IMR-90 (cell line): ENCODE measurements around the gene MYO1D. TPM values are rescaled to one million over a fixed set of nuclear protein-coding genes. Genes with fewer than 3 reads are reported as not detected.

ENCODE experiments used
- ATAC-seq: fragments of 200-7000 bp; cut with Tn5 transposase; 2 replicates; pipeline ENCODE4 v1.9.1; 2020; ENCODE audit warnings: low read depth, mild to moderate bottlenecking, moderate library complexity
- BruUV-seq: library from RNA; stranded (reverse); fragments of 400-500 nt; replicated peaks from 2 replicates; lab custom pipeline; 2021; lab: Mats Ljungman, UMichigan
- CTCF ChIA-PET: fragments of 300-600 bp; formaldehyde crosslinking; extraction: SDS; loops from one replicate; lab custom pipeline; 2021; ENCODE audit warnings: antibody characterized with exemption; lab: Yijun Ruan, JAX
- POLR2A ChIA-PET: fragments of 300-600 bp; sonication (Branson Sonifier 250); formaldehyde crosslinking; loops from one replicate; lab custom pipeline; 2022; ENCODE audit warnings: antibody characterized with exemption; ENCODE audit not compliant: unreplicated experiment; lab: Charles Lee
- DNase-seq: peaks from one replicate; pipeline ENCODE4 v3.0.0; 2013
- H2AFZ ChIP-seq: replicated peaks from 2 replicates; pipeline ENCODE3; 2013; ENCODE audit warnings: low read length, mild to moderate bottlenecking; ENCODE audit not compliant: poor library complexity
- H2AK5ac ChIP-seq: 2 replicates; pipeline ENCODE4 v1.6.1; 2013; ENCODE audit warnings: low read depth, low read length, inconsistent platforms
- H2AK9ac ChIP-seq: replicated peaks from 2 replicates; pipeline ENCODE3; 2013; ENCODE audit warnings: mild to moderate bottlenecking, low read depth, low read length, moderate library complexity; ENCODE audit not compliant: poor library complexity
- H2BK120ac ChIP-seq: 2 replicates; pipeline ENCODE4 v1.6.1; 2013; ENCODE audit warnings: low read depth, low read length, inconsistent platforms
- H2BK15ac ChIP-seq: 3 replicates; pipeline ENCODE4 v1.6.1; 2013; ENCODE audit warnings: low read depth, low read length, inconsistent platforms
- H2BK20ac ChIP-seq: 2 replicates; pipeline ENCODE4 v1.6.1; 2013; ENCODE audit warnings: low read depth, mild to moderate bottlenecking, inconsistent platforms, low read length, moderate library complexity
- H2BK5ac ChIP-seq: 2 replicates; pipeline ENCODE4 v1.6.1; 2013; ENCODE audit warnings: mild to moderate bottlenecking, low read depth, low read length, inconsistent platforms; ENCODE audit not compliant: poor library complexity, severe bottlenecking
- H3K14ac ChIP-seq: replicated peaks from 2 replicates; pipeline ENCODE4 v1.6.1; 2013; ENCODE audit warnings: low read depth, low read length, inconsistent platforms
- H3K18ac ChIP-seq: 2 replicates; pipeline ENCODE4 v1.6.1; 2013; ENCODE audit warnings: low read depth, low read length, control low read depth
- H3K23ac ChIP-seq: 2 replicates; pipeline ENCODE4 v1.6.1; 2013; ENCODE audit warnings: low read depth, low read length, inconsistent platforms
- H3K27ac ChIP-seq: 2 replicates; pipeline ENCODE4 v1.5.1; 2013; ENCODE audit warnings: mild to moderate bottlenecking, control low read depth, low read length; ENCODE audit not compliant: insufficient read depth
- H3K27me3 ChIP-seq: 2 replicates; pipeline ENCODE4 v1.6.1; 2013; ENCODE audit warnings: low read length; ENCODE audit not compliant: control insufficient read depth, insufficient read depth
- H3K36me3 ChIP-seq: 2 replicates; pipeline ENCODE4 v1.6.1; 2013; ENCODE audit warnings: low read length, mixed read lengths; ENCODE audit not compliant: control insufficient read depth, insufficient read depth
- H3K4ac ChIP-seq: 2 replicates; pipeline ENCODE4 v1.6.1; 2013; ENCODE audit warnings: low read depth, low read length, inconsistent platforms
- H3K4me1 ChIP-seq: 2 replicates; pipeline ENCODE4 v1.6.1; 2013; ENCODE audit warnings: low read length, mixed read lengths; ENCODE audit not compliant: control insufficient read depth, insufficient read depth
- H3K4me2 ChIP-seq: 2 replicates; pipeline ENCODE4 v1.6.1; 2013; ENCODE audit warnings: low read depth, mild to moderate bottlenecking, control low read depth, low read length, moderate library complexity
- H3K4me3 ChIP-seq: 2 replicates; pipeline ENCODE4 v1.5.1; 2013; ENCODE audit warnings: low read depth, mild to moderate bottlenecking, control low read depth, low read length, moderate library complexity; ENCODE audit not compliant: insufficient read depth
- H3K56ac ChIP-seq: 2 replicates; pipeline ENCODE4 v1.6.1; 2013; ENCODE audit warnings: low read length, inconsistent platforms; ENCODE audit not compliant: insufficient read depth; ENCODE audit errors: extremely low read depth
- H3K79me1 ChIP-seq, 2 experiments: 2 replicates each; pipeline ENCODE4 v1.6.1; 2013; ENCODE audit warnings: low read length in 2 of 2, inconsistent platforms in 1 of 2, low read depth in 1 of 2
- H3K9ac ChIP-seq: 2 replicates; pipeline ENCODE4 v1.6.1; 2013; ENCODE audit warnings: low read depth, low read length, control low read depth
- H3K9me1 ChIP-seq: 2 replicates; pipeline ENCODE4 v1.6.1; 2013; ENCODE audit warnings: low read length, inconsistent platforms; ENCODE audit not compliant: insufficient read depth
- H3K9me3 ChIP-seq: 2 replicates; pipeline ENCODE4 v1.6.1; 2013; ENCODE audit warnings: low read length; ENCODE audit not compliant: control insufficient read depth, insufficient read depth
- H4K20me1 ChIP-seq: 2 replicates; pipeline ENCODE4 v1.6.1; 2013; ENCODE audit warnings: low read length, inconsistent platforms; ENCODE audit not compliant: insufficient read depth
- H4K5ac ChIP-seq: 2 replicates; pipeline ENCODE4 v1.6.1; 2013; ENCODE audit warnings: mild to moderate bottlenecking, low read depth, low read length, control low read depth
- H4K8ac ChIP-seq, 2 experiments: 2 replicates each; pipeline ENCODE4 v1.6.1; 2013; ENCODE audit warnings: low read depth in 2 of 2, low read length in 2 of 2, control low read depth in 1 of 2, inconsistent platforms in 1 of 2
- H4K91ac ChIP-seq: 2 replicates; pipeline ENCODE4 v1.6.1; 2013; ENCODE audit warnings: low read depth, low read length, inconsistent platforms; ENCODE audit not compliant: insufficient read depth
- BHLHE40 ChIP-seq: fragments of 150-350 bp; IDR thresholded peaks from 2 replicates; pipeline ENCODE4 v1.6.1; 2016; ENCODE audit warnings: mild to moderate bottlenecking, low read depth, low read length
- RAD21 ChIP-seq: IDR thresholded peaks from 2 replicates; pipeline ENCODE4 v1.6.1; 2012; ENCODE audit warnings: low read length, improper control_type of control experiment
- SMC3 ChIP-seq: fragments of 150-350 bp; IDR thresholded peaks from 2 replicates; pipeline ENCODE4 v1.6.1; 2016; ENCODE audit warnings: low read depth, mild to moderate bottlenecking, antibody characterized with exemption, low read length, moderate library complexity
- WGBS, 2 experiments: methylation state at CpG; one replicate each; pipeline versions ENCODE4 v1.1.5 to v1.1.7; 2013; ENCODE audit warnings: missing lambda C conversion rate in 2 of 2; ENCODE audit not compliant: insufficient read length in 1 of 2; ENCODE audit errors: extremely low coverage in 2 of 2; 5-methylcytosine and 5-hydroxymethylcytosine counted together
- dilution Hi-C: fragments of 300-500 bp; cut with HindIII; formaldehyde crosslinking; loops from one replicate; pipeline ENCODE4 v1.14.3; 2018; ENCODE audit warnings: low sequenced_read_pairs; ENCODE audit not compliant: unreplicated experiment
- in situ Hi-C: fragments of 300-500 bp; cut with MboI; formaldehyde crosslinking; loops from 3 replicates; pipeline ENCODE4 v1.14.3; 2019; ENCODE audit warnings: low sequenced_read_pairs, inconsistent platforms, mixed read lengths
- intact Hi-C: fragments of 100-400 bp; cut with micrococcal nuclease; formaldehyde crosslinking; loops from 2 replicates; pipeline ENCODE4 v1.10.0; 2022
- polyA plus RNA-seq, 3 experiments: library from polyadenylated mRNA; depleted of rRNA; stranded (reverse); fragments of >200 nt; gene quantifications; 2 replicates each; pipeline ENCODE4 v1.2.3, GENCODE V29; 2012; ENCODE audit warnings: low replicate concordance in 1 of 3
- total RNA-seq: library from RNA; depleted of rRNA; stranded (reverse); fragments of >200 nt; gene quantifications from 2 replicates; pipeline ENCODE4 v1.2.3, GENCODE V29; 2012
- TF ChIP-seq, protein P1 (sequence below): fragments of 150-350 bp; IDR thresholded peaks from 2 replicates; pipeline ENCODE4 v1.6.1; 2017; ENCODE audit warnings: mild to moderate bottlenecking, antibody characterized with exemption, low read length, low read depth
- TF ChIP-seq, protein P2 (sequence below): conservative IDR thresholded peaks from 2 replicates; pipeline ENCODE4 v1.5.1; 2012; ENCODE audit warnings: mild to moderate bottlenecking, low read depth, low read length, improper control_type of control experiment

The MYO1D gene
- total and polyA plus RNA-seq, 2 of the 4 experiments (the other 2 are of a cell fraction): 0.63 to 0.90 TPM

DNA sequence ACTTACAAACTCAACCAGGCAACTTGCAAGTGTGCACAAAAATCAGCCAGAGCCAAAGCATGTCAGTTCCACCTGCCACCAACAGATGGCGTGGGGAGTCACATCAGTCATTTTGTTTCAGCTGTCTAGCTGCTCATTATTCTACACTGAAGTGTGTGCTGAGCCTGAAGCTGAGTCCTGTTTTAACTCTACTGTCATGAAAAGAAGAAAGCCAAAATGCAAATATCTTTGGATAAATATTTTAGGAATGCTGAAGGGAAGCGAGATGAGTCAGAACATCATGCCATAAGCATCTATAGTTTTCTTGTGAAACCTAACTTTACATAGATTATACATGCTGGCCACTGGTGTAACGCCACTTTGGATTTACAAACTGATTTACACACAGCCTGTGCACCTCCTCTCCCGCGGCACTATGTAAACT is 217.5 kb downstream of the MYO1D start:
- no peak overlapping the region for H3K4me2 ChIP-seq
- no peak overlapping the region for H3K56ac ChIP-seq
- TF ChIP-seq, protein P1, sequence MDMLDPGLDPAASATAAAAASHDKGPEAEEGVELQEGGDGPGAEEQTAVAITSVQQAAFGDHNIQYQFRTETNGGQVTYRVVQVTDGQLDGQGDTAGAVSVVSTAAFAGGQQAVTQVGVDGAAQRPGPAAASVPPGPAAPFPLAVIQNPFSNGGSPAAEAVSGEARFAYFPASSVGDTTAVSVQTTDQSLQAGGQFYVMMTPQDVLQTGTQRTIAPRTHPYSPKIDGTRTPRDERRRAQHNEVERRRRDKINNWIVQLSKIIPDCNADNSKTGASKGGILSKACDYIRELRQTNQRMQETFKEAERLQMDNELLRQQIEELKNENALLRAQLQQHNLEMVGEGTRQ: no peak
- TF ChIP-seq, protein P2, sequence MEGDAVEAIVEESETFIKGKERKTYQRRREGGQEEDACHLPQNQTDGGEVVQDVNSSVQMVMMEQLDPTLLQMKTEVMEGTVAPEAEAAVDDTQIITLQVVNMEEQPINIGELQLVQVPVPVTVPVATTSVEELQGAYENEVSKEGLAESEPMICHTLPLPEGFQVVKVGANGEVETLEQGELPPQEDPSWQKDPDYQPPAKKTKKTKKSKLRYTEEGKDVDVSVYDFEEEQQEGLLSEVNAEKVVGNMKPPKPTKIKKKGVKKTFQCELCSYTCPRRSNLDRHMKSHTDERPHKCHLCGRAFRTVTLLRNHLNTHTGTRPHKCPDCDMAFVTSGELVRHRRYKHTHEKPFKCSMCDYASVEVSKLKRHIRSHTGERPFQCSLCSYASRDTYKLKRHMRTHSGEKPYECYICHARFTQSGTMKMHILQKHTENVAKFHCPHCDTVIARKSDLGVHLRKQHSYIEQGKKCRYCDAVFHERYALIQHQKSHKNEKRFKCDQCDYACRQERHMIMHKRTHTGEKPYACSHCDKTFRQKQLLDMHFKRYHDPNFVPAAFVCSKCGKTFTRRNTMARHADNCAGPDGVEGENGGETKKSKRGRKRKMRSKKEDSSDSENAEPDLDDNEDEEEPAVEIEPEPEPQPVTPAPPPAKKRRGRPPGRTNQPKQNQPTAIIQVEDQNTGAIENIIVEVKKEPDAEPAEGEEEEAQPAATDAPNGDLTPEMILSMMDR: peak; percentile 68
- TF ChIP-seq RAD21: peak; percentile 44; the same call in 1 of the 2 replicates
- peak; percentile 41; the same call in 1 of the 2 replicates for TF ChIP-seq SMC3
- no peak for TF ChIP-seq BHLHE40
- no peaks in the 10 kb centered on the region for H3K9me3 ChIP-seq
- BruUV-seq: no TSS peak
- no peak overlapping the region for H2BK20ac ChIP-seq
- H2BK15ac ChIP-seq: no peak overlapping the region
- H3K27me3 ChIP-seq: no peaks in the 10 kb centered on the region; the same call in 1 of the 2 replicates
- peak; percentile 55 for DNase-seq
- H4K8ac ChIP-seq: no peak overlapping the region
- no peak overlapping the region for H4K91ac ChIP-seq
- H3K9ac ChIP-seq: no peak overlapping the region
- dilution Hi-C loops (no loop called here), intact Hi-C loops (loop anchor here (1.0 to 5.0 kb wide), 3 partner anchors 96 to 1092 kb away; partner anchors contain the start of gene CDK5R1), in situ Hi-C loops (loop anchor here (25.0 kb wide), 1 partner anchor 103 kb away; no protein-coding TSS in a partner anchor)
- H2AK5ac ChIP-seq: no peak overlapping the region
- peak overlapping the region; percentile 15 for H2AK9ac ChIP-seq
- no peak overlapping the region for H3K23ac ChIP-seq
- H2BK5ac ChIP-seq: no peak overlapping the region
- no peak overlapping the region for H4K5ac ChIP-seq
- no peaks in the 10 kb centered on the region for H3K9me1 ChIP-seq
- H3K79me1 ChIP-seq: no peaks in the 10 kb centered on the region
- no peaks in the 10 kb centered on the region for H4K20me1 ChIP-seq
- H2AFZ ChIP-seq: no peak overlapping the region
- no peak overlapping the region for H3K14ac ChIP-seq
- H3K4me1 ChIP-seq: no peaks in the 10 kb centered on the region
- no peak overlapping the region for H3K18ac ChIP-seq
- H3K4ac ChIP-seq: no peak overlapping the region
- no peak overlapping the region for H3K4me3 ChIP-seq
- POLR2A ChIA-PET: no interaction called here
- peak; percentile 95 for ATAC-seq
- WGBS, 2 experiments: no CpG with 5 or more reads among the region's 5 CpGs
- H2BK120ac ChIP-seq: no peak overlapping the region
- H3K27ac ChIP-seq: no peak overlapping the region
- CTCF ChIA-PET: interaction anchor here (0.5 to 1.7 kb wide), 14 partner anchors 9 to 1091 kb away, joined by 3 to 17 read pairs (median 4); partner anchors contain the start of gene CDK5R1
- no peaks in the 10 kb centered on the region for H3K36me3 ChIP-seq
